ENCODE data around the gene HERC5.

HERC5 gene

DNA sequence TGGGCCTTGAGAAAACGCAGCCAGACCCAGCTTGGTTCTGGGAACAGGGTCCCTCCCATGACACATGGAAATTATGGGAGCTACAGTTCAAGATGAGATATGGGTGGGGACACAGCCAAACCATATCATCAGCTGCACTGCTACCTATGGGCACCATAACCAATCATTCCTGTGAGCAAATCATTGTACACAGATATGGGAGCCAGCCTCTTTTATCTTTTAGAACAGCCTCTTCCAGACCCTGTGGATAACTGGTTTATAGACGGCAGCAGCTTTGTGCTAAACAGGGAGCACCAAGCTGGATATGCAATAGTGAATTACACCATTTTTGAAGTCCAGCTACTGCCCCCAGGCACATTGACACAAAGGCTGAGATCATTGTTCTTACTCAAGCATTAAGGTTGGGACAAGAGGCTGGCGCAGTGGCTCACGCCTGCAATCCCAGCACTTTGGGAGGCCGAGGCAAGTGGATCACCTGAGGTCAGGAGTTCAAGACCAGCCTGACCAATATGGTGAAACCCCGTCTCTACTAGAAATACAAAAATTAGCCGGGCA lies 8.6 kb upstream of the HERC5 start:
- DNase-seq (ENCODE audit: low spot score): peak; percentile 22

- DNase-seq (ENCODE audit: low spot score): no peak
Observed at GRCh38 chr4:88448889-88449288, 8.0 kb upstream of the HERC5 start.

GRCh38 chr4:88449290-88449689 lies 7.6 kb upstream of the HERC5 start:
- no peak for DNase-seq (ENCODE audit: low spot score)

GRCh38 chr4:88451205-88451604 lies 5.7 kb upstream of the HERC5 start:
- no peak for DNase-seq (ENCODE audit: low spot score)

DNA sequence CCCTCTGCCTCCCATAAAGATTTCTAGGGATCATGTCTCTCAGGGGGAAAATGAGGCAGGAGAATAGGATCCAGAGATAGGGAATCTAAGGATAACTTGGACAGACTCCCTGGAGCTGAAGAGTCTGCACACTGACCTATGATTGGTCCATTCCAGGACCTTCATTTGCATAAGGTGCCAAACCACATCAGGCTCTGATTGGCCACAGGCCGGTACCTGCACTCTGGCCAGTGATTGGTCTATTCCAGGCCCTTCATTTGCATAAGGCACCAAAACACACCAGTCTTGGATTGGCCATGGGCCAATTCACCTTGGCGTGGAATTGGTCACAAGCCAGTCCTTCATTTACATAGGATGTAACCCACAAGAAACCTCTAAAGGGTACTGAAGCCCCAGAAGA lies 4.0 kb upstream of the HERC5 start:
- DNase-seq (ENCODE audit: low spot score): no peak

GRCh38 chr4:88457307-88458103 lies 586 bp downstream of the HERC5 start:
- peak; percentile 23 for DNase-seq (ENCODE audit: low spot score)

GRCh38 chr4:88458104-88458740 lies 1.3 kb downstream of the HERC5 start:
- DNase-seq (ENCODE audit: low spot score): no peak

DNA sequence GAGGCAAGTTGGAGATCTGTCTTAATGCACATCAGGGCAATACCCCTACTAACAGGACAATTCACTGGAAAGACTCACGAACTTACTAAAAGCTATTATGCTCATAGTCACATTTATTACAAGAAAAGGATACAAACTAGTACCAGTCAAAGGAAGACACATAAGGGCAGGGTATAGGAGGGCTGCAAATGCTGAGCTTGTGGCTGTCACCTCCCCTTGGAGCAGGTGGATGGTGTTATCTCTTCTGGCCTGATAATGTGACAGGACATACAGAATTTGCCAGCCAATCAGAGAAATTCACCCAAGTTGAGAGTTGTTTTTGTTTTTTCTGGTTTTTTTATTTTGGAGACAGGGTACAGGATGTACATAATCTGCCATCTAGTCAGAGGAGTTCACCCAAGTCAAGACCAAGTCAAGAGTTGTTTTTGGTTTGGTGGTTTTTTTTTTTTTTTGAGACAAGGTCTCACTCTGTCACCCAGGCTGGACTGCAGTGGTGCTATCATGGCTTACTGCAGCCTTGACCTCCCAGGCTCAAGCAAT lies 8.8 kb downstream of the HERC5 start:
- no peak for DNase-seq (ENCODE audit: low spot score)

- DNase-seq (ENCODE audit: low spot score): no peak
Observed at GRCh38 chr4:88467392-88467791, 10.5 kb downstream of the HERC5 start.

DNA sequence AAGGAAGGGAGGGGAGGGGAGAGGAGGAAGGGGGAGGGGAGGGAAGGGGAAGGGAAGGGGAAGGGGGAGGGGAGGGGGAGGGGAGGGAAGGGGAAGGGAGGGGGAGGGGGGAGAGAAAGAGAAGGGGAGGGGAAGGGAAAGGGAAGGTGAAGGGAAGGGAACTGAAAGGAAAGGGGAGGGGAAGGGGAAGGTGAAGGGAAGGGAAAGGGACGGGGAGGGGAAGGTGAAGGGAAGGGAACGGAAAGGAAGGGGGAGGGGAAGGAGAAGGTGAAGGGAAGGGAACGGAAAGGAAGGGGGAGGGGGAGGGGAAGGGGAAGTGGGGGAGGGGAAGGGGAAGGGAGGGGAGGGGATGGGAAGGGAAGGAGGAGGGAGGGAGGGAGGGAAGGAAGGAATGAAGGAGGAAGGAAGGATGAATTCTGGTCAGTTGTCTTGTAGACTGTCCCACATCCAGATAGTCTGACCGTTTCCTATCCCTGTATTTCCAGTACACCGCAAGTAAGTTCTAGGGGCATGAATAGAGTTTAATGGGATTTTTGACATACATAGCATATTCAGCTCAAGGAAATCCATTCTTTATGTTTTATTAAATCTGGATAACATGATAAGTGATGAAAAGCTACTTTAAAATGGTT lies 20.4 kb downstream of the HERC5 start:
- no peak for DNase-seq (ENCODE audit: low spot score)

DNA sequence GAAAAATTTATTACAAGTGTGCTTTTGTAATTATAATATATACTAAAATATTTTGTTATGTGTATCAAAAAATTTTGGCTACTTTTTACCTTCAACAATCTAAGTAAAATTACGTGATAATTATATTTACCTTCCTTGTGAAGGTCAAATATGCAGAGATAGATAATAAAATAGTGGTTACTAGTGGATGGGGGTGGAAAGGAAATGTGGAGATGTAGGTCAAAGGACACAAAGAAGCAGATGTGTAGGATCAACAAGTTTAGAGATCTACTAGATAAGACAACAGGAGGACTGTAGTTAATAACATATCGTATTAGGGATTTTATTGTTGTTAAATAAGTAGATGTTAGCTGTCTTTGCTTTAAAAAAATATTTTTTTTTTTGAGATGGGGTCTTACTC lies 21.3 kb downstream of the HERC5 start:
- no peak for DNase-seq (ENCODE audit: low spot score)

DNA sequence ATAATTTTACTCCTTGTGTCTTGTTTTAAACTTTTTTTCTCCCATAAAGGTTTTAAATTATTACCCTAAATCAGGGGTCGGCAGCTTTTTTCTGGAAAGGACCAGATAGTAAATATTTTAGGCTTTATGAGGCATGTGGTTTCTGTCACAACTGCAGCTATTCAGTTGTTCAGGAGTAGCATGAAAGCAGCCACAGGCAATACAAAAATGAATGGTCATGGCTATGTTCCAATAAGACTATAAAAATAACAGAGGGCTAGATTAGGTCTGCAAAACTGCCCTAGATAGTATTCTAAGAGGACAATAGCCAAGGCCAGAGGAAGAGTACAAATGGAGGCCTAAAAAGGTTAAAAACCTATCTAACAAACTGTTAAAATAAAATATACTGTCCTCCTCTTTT lies 24.6 kb downstream of the HERC5 start:
- no peak for DNase-seq (ENCODE audit: low spot score)

DNA sequence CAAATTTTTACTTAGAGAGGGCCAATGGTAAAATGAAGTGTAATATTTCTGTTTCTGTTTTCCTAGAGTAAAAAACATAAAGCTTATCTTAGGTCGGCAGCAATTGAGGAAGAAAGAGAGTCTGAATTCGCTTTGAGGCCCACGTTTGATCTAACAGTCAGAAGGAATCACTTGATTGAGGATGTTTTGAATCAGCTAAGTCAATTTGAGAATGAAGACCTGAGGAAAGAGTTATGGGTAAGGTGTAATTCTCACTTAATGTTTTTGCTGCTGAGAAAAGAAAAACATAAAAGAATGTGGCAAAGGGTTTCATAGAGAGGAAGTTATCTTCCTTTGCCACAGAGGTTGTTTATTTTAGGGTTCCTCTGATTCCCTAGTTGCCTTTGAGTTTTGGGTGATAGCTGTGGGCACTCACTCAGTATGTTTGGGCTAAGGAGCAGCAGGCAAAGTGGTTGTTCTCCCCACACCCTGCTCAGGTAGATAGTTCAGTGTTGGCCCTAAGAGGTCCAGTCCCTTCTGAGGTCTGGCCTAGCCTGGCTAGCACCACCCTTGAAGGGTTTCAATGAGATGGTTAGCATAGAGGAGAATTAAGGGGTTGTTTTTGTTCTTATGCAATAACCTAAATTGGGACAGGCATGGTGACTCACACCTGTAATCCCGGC lies 32.3 kb downstream of the HERC5 start:
- no peak for DNase-seq (ENCODE audit: low spot score)

DNA sequence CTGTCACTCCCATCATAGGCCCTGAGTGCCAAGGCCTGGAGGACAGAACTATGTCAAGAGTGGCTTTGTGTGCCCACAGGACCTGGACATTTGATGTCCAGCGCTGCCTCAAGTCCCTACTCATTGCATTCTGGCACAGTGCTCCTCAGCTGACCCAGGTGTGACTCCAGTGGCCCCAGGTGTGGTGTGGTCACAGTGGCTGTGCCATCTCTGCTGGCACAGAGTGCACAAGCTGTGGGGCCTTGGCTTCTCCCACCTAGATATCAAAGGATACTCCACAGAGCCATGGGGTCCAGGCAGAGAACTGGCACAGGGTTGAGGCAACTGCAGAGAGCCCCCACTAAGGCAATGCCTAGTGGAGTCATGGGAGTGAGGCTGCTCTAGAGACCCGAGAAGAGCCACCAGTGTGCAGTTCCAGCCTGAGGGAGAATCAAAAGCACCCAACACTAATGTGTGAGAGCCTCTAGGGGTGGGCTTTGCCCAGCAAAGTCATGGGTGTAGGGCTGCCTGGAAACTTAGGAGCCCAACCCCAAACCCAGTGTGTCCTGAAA lies 41.0 kb downstream of the HERC5 start:
- no peak for DNase-seq (ENCODE audit: low spot score)

DNA sequence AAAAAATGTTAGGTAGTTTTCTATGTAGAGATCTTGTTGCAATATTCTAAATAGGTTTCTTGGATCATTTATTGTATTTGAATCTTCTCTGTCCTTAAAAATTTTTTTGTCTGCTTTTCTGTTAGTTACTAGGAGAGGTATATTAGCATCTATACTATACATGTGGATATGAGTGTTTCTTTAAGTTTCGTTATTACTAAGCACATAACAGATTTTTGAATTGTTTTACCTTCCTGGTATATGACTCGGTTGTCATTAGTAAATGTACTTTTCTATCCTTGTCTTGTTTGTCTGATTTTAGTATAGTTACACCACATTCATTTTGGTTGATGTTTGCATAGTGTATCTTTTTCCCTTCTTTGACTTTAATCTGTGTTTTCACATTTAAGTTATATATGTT lies 46.4 kb downstream of the HERC5 start:
- DNase-seq (ENCODE audit: low spot score): no peak

- DNase-seq (ENCODE audit: low spot score): no peak
Observed at GRCh38 chr4:88511236-88511635, 54.3 kb downstream of the HERC5 start.

- no peak for DNase-seq (ENCODE audit: low spot score)
Observed at GRCh38 chr4:88514557-88515511, 57.9 kb downstream of the HERC5 start.

- DNase-seq (ENCODE audit: low spot score): no peak
Observed at GRCh38 chr4:88516746-88517145, 59.8 kb downstream of the HERC5 start.

DNA sequence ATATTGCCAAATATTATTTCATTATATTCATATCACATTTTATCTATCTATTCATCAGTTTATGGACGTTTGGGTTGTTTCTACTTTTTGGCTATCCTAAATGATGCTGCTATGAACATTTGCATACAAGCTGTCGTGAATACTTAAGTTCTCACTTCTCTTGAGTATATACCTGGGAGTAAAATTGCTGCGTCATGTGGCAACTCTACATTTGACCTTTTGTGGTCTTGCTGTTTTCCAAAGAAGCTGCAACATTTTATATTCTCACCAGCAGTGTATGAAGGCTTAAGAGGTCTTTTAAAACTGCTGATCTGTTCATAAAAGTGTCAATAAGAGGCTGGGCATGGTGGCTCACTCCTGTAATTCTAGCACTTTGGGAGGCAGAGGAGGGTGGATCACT lies 60.9 kb downstream of the HERC5 start:
- DNase-seq (ENCODE audit: low spot score): no peak

DNA sequence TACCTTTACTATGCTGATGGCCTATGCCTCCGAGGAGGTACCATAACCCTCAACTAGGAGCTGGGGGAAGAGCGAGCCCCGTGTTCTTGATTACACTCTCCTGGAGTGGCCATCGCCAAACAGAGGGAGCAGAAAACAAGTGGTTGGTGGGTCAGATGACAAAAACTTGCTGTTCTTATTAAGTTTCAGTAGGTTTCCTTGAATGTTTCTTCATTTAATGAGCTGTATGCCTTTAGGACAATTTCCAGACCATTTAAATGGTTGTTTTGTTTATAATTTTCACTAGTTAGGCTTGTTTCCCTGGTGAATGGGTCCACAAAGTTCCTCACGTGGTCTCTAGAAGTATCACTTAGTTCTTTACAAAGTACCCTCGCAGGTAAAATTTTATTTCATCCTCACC lies 62.0 kb downstream of the HERC5 start:
- no peak for DNase-seq (ENCODE audit: low spot score)

Measured in hematopoietic multipotent progenitor cell treated with erythropoietin and hydrocortisone succinate and interleukin-3 and kit ligand, for 15 days (in vitro differentiated cells).